ENCODE results near the gene COL6A3.
A peak's percentile ranks its signal among the peaks of the same experiment; 100 is the strongest.

COL6A3 gene

GRCh38 chr2:237413777-237414661 is at the start of gene COL6A3:
Gene COL6A3 (minus strand): TSS chr2:237414164. CDS start chr2:237396817, 17,347 bp downstream.
- no peaks in the 10 kb centered on the region for H3K9me3 ChIP-seq (ENCODE audit: control insufficient read depth in 2 of 2, low read length in 2 of 2)
- H3K4me1 ChIP-seq (ENCODE audit: control insufficient read depth in 2 of 2, insufficient read depth in 2 of 2, low read length in 2 of 2), result peaks cover 0 to 3% of the 10 kb centered on the region in 2 donors
- peaks cover 0 to 3% of the 10 kb centered on the region in 2 donors for H3K27me3 ChIP-seq (ENCODE audit: control insufficient read depth in 2 of 2, insufficient read depth in 2 of 2, low read length in 2 of 2)
- H3K9ac ChIP-seq (ENCODE audit: low read depth in 1 of 2, low read length in 2 of 2), result peak within 1 kb of the TSS; percentile 26 to 52
- peak within 1 kb of the TSS; percentile 49 to 74 for H3K4me3 ChIP-seq (ENCODE audit: low read length in 2 of 2)
- H3K27ac ChIP-seq (ENCODE audit: low read depth in 2 of 2, low read length in 2 of 2), result peak within 1 kb of the TSS; percentile 74 to 78
- no peaks in the 10 kb centered on the region for H3K36me3 ChIP-seq (ENCODE audit: control insufficient read depth in 2 of 2, insufficient read depth in 2 of 2, low read length in 2 of 2)

DNA sequence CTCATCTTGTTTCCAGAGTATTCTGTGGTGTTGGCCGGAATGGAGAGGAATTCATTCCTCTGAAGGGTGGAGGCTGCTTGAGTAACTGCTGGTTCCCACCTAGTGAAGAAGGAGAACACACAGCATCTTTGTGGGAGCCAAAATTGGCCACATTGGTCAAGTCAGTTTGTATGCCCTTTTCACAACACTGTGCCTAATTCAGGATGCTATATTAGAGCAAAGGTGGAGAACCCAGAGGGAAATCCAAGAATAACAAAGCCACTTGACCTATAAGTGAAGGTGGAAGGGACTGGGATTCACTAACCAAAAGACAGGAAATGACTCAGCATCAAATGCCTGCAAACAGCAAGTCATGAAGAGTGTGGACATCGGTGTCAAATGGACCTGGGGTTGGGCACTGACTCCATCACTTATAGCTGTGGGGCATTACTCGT is 45.8 kb upstream of the COL6A3 start:
- Histone ChIP-seq H3K9ac (ENCODE audit: low read depth in 1 of 2, low read length in 2 of 2) (no peak overlapping the region), H3K4me3 (ENCODE audit: low read length in 2 of 2) (no peak overlapping the region), H3K36me3 (ENCODE audit: control insufficient read depth in 2 of 2, insufficient read depth in 2 of 2, low read length in 2 of 2) (no peaks in the 10 kb centered on the region), H3K27me3 (ENCODE audit: control insufficient read depth in 2 of 2, insufficient read depth in 2 of 2, low read length in 2 of 2) (no peaks in the 10 kb centered on the region), H3K4me1 (ENCODE audit: control insufficient read depth in 2 of 2, insufficient read depth in 2 of 2, low read length in 2 of 2) (no peaks in the 10 kb centered on the region), H3K9me3 (ENCODE audit: control insufficient read depth in 2 of 2, low read length in 2 of 2) (no peaks in the 10 kb centered on the region), H3K27ac (ENCODE audit: low read depth in 2 of 2, low read length in 2 of 2) (no peak overlapping the region)

DNA sequence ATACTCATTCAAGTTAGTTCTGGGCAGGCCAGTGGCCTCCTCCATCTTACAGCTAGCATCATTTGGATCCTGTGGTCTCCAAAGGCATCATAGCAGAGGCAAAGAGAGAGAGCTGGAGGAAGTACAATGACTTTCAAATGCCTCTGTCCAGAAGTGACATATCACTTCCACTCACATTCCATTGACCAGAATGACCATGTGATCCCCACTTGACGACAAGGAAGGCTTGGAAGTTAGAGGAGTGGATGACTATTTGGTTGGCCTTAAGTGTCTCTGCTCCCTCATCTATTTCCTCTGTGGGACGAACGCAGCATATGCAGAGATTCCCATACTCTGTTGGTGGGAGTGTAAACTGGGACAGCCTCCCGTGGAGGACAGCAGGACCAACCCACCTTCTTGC is 45.3 kb upstream of the COL6A3 start:
- H3K27me3 ChIP-seq (ENCODE audit: control insufficient read depth in 2 of 2, insufficient read depth in 2 of 2, low read length in 2 of 2), result no peaks in the 10 kb centered on the region
- H3K9ac ChIP-seq (ENCODE audit: low read depth in 1 of 2, low read length in 2 of 2), result no peak overlapping the region
- no peak overlapping the region for H3K4me3 ChIP-seq (ENCODE audit: low read length in 2 of 2)
- H3K27ac ChIP-seq (ENCODE audit: low read depth in 2 of 2, low read length in 2 of 2), result no peak overlapping the region
- H3K9me3 ChIP-seq (ENCODE audit: control insufficient read depth in 2 of 2, low read length in 2 of 2), result no peaks in the 10 kb centered on the region
- no peaks in the 10 kb centered on the region for H3K4me1 ChIP-seq (ENCODE audit: control insufficient read depth in 2 of 2, insufficient read depth in 2 of 2, low read length in 2 of 2)
- no peaks in the 10 kb centered on the region for H3K36me3 ChIP-seq (ENCODE audit: control insufficient read depth in 2 of 2, insufficient read depth in 2 of 2, low read length in 2 of 2)

GRCh38 chr2:237458519-237458918 is 44.6 kb upstream of the COL6A3 start:
- H3K4me1 ChIP-seq (ENCODE audit: control insufficient read depth in 2 of 2, insufficient read depth in 2 of 2, low read length in 2 of 2), result no peaks in the 10 kb centered on the region
- H3K27me3 ChIP-seq (ENCODE audit: control insufficient read depth in 2 of 2, insufficient read depth in 2 of 2, low read length in 2 of 2), result no peaks in the 10 kb centered on the region
- no peak overlapping the region for H3K27ac ChIP-seq (ENCODE audit: low read depth in 2 of 2, low read length in 2 of 2)
- H3K36me3 ChIP-seq (ENCODE audit: control insufficient read depth in 2 of 2, insufficient read depth in 2 of 2, low read length in 2 of 2), result no peaks in the 10 kb centered on the region
- H3K4me3 ChIP-seq (ENCODE audit: low read length in 2 of 2), result no peak overlapping the region
- H3K9me3 ChIP-seq (ENCODE audit: control insufficient read depth in 2 of 2, low read length in 2 of 2), result no peaks in the 10 kb centered on the region
- H3K9ac ChIP-seq (ENCODE audit: low read depth in 1 of 2, low read length in 2 of 2), result no peak overlapping the region

- H3K9ac ChIP-seq (ENCODE audit: low read depth in 1 of 2, low read length in 2 of 2), result no peak overlapping the region
- no peaks in the 10 kb centered on the region for H3K27me3 ChIP-seq (ENCODE audit: control insufficient read depth in 2 of 2, insufficient read depth in 2 of 2, low read length in 2 of 2)
- no peaks in the 10 kb centered on the region for H3K36me3 ChIP-seq (ENCODE audit: control insufficient read depth in 2 of 2, insufficient read depth in 2 of 2, low read length in 2 of 2)
- no peak overlapping the region for H3K4me3 ChIP-seq (ENCODE audit: low read length in 2 of 2)
- no peaks in the 10 kb centered on the region for H3K4me1 ChIP-seq (ENCODE audit: control insufficient read depth in 2 of 2, insufficient read depth in 2 of 2, low read length in 2 of 2)
- H3K27ac ChIP-seq (ENCODE audit: low read depth in 2 of 2, low read length in 2 of 2), result no peak overlapping the region
- H3K9me3 ChIP-seq (ENCODE audit: control insufficient read depth in 2 of 2, low read length in 2 of 2), result no peaks in the 10 kb centered on the region
These were observed 43.5 kb upstream of the COL6A3 start for GRCh38 chr2:237457388-237457941.

DNA sequence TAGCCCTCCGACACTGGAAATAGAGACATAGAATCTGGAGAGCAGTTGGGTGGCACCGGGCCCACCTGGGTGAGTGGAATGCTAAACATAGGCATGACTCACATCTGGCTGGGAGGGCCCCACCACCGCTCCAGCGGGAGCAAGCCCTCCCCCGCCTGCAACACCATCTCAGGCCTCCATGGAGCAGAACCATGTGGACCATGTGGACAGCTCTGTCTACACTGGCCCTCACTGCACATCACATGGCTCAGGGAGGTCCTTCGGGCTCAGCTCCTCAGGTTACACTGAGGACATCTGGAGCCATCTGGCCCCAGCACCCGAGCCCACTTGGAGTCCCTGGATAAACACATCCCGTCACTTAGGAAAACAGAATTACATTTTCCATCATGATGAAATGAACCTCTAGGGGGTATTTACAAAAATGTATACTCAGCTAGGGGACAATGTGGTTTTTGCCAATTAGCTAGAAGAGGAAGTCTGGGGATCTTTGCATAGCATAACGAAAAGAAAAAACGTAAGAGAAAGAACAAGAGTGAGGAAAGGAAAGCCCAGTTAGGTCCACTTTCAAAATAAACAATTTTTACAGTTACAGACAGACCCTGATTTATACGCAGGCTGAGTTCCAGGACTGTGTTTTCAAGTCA is 42.4 kb upstream of the COL6A3 start:
- Histone ChIP-seq H3K27ac (ENCODE audit: low read depth in 2 of 2, low read length in 2 of 2) (peak overlapping the region in 1 of 2 donors; percentile 14), H3K4me1 (ENCODE audit: control insufficient read depth in 2 of 2, insufficient read depth in 2 of 2, low read length in 2 of 2) (no peaks in the 10 kb centered on the region), H3K9ac (ENCODE audit: low read depth in 1 of 2, low read length in 2 of 2) (no peak overlapping the region)

DNA sequence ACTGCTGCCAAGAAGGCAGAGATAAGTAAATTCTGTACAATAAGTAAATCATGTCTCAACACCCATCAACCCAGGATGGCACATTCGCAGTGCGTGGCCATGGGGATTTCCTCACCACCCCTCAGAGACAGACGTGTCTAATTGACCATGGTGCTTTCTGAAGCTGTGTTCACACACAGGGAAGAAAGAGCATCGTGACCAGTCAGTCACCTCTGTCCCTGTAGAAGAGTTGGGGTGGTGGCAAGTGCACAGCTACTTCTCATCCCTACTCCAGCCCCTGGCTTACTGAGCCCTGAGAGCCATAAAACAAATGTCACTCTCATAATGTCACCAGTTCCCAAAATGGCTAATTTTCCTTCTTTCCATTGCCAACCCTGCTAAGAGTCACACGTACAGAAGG is 41.8 kb upstream of the COL6A3 start:
- Histone ChIP-seq H3K4me3 (ENCODE audit: low read length in 2 of 2) (no peak overlapping the region), H3K36me3 (ENCODE audit: control insufficient read depth in 2 of 2, insufficient read depth in 2 of 2, low read length in 2 of 2) (no peaks in the 10 kb centered on the region), H3K27ac (ENCODE audit: low read depth in 2 of 2, low read length in 2 of 2) (peak overlapping the region in 1 of 2 donors; percentile 14), H3K4me1 (ENCODE audit: control insufficient read depth in 2 of 2, insufficient read depth in 2 of 2, low read length in 2 of 2) (no peaks in the 10 kb centered on the region), H3K9me3 (ENCODE audit: control insufficient read depth in 2 of 2, low read length in 2 of 2) (no peaks in the 10 kb centered on the region), H3K27me3 (ENCODE audit: control insufficient read depth in 2 of 2, insufficient read depth in 2 of 2, low read length in 2 of 2) (no peaks in the 10 kb centered on the region), H3K9ac (ENCODE audit: low read depth in 1 of 2, low read length in 2 of 2) (no peak overlapping the region)

More for the DNA sequence above, 42.4 kb upstream of the COL6A3 start:
- H3K36me3 ChIP-seq (ENCODE audit: control insufficient read depth in 2 of 2, insufficient read depth in 2 of 2, low read length in 2 of 2), result no peaks in the 10 kb centered on the region
- H3K27me3 ChIP-seq (ENCODE audit: control insufficient read depth in 2 of 2, insufficient read depth in 2 of 2, low read length in 2 of 2), result no peaks in the 10 kb centered on the region
- no peak overlapping the region for H3K4me3 ChIP-seq (ENCODE audit: low read length in 2 of 2)
- no peaks in the 10 kb centered on the region for H3K9me3 ChIP-seq (ENCODE audit: control insufficient read depth in 2 of 2, low read length in 2 of 2)

- Histone ChIP-seq H3K36me3 (ENCODE audit: control insufficient read depth in 2 of 2, insufficient read depth in 2 of 2, low read length in 2 of 2) (no peaks in the 10 kb centered on the region), H3K4me1 (ENCODE audit: control insufficient read depth in 2 of 2, insufficient read depth in 2 of 2, low read length in 2 of 2) (peaks cover 0 to 4% of the 10 kb centered on the region in 2 donors), H3K9ac (ENCODE audit: low read depth in 1 of 2, low read length in 2 of 2) (no peak overlapping the region), H3K27ac (ENCODE audit: low read depth in 2 of 2, low read length in 2 of 2) (no peak overlapping the region), H3K9me3 (ENCODE audit: control insufficient read depth in 2 of 2, low read length in 2 of 2) (peaks cover 0 to 2% of the 10 kb centered on the region in 2 donors), H3K27me3 (ENCODE audit: control insufficient read depth in 2 of 2, insufficient read depth in 2 of 2, low read length in 2 of 2) (no peaks in the 10 kb centered on the region), H3K4me3 (ENCODE audit: low read length in 2 of 2) (no peak overlapping the region)
These were observed 39.7 kb upstream of the COL6A3 start for GRCh38 chr2:237453671-237454070.

DNA sequence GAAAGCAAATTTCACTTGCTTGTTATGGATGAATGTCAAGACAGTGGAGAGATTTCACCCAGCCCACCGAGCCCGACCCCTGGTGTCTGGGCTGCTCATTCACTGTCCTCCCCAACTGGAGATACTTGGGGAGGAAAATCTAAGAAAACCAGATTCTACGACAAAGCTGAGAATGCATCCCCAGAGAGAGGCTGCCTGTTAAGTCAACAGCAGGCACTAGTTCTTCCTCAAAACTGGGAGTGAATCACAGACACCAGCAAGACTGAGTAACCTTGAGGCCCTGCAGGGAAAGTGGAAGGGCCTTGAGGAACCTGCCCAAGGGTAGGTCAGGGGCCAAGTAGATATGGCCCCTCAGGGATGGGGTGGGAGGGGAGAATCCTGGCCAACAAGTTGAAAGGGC is 38.9 kb upstream of the COL6A3 start:
- Histone ChIP-seq H3K9me3 (ENCODE audit: control insufficient read depth in 2 of 2, low read length in 2 of 2) (peaks cover 0 to 2% of the 10 kb centered on the region in 2 donors), H3K27me3 (ENCODE audit: control insufficient read depth in 2 of 2, insufficient read depth in 2 of 2, low read length in 2 of 2) (no peaks in the 10 kb centered on the region), H3K4me1 (ENCODE audit: control insufficient read depth in 2 of 2, insufficient read depth in 2 of 2, low read length in 2 of 2) (peaks cover 0 to 4% of the 10 kb centered on the region in 2 donors), H3K4me3 (ENCODE audit: low read length in 2 of 2) (no peak overlapping the region), H3K9ac (ENCODE audit: low read depth in 1 of 2, low read length in 2 of 2) (no peak overlapping the region), H3K27ac (ENCODE audit: low read depth in 2 of 2, low read length in 2 of 2) (no peak overlapping the region), H3K36me3 (ENCODE audit: control insufficient read depth in 2 of 2, insufficient read depth in 2 of 2, low read length in 2 of 2) (no peaks in the 10 kb centered on the region)

All from mucosa of rectum (tissue), 2 donors.